Smooth muscle cell (in vitro differentiated cells): ENCODE measurements around the gene PRR7. TPM values are rescaled to one million over a fixed set of nuclear protein-coding genes. Genes with fewer than 3 reads are reported as not detected.

ENCODE experiments used
- DNase-seq: peaks from one replicate; lab custom pipeline; 2025; ENCODE audit not compliant: unreplicated experiment; lab: John Stamatoyannopoulos, UW
- H2AFZ ChIP-seq: fragments of 200-600 bp; sonication (generic); 2 replicates; pipeline ENCODE4 v1.6.0; 2016; ENCODE audit warnings: antibody characterized with exemption, low read depth, mild to moderate bottlenecking
- H3F3A ChIP-seq: fragments of 200-600 bp; sonication (generic); 2 replicates; pipeline ENCODE4 v1.6.0; 2017; ENCODE audit warnings: antibody characterized with exemption, low read depth
- H3K27ac ChIP-seq: fragments of 200-600 bp; sonication (generic); 2 replicates; pipeline ENCODE4 v1.5.1; 2016; ENCODE audit warnings: low read depth, mild to moderate bottlenecking
- H3K27me3 ChIP-seq: fragments of 200-600 bp; sonication (generic); 2 replicates; pipeline ENCODE4 v1.6.1; 2016; ENCODE audit warnings: low read depth, mild to moderate bottlenecking
- H3K36me3 ChIP-seq: fragments of 200-600 bp; sonication (generic); 2 replicates; pipeline ENCODE4 v1.5.1; 2016; ENCODE audit warnings: low read depth
- H3K4me1 ChIP-seq: fragments of 200-600 bp; sonication (generic); 2 replicates; pipeline ENCODE4 v1.5.1; 2016; ENCODE audit warnings: low read depth
- H3K4me2 ChIP-seq: fragments of 200-600 bp; sonication (generic); 2 replicates; pipeline ENCODE4 v1.6.0; 2016; ENCODE audit warnings: mild to moderate bottlenecking
- H3K4me3 ChIP-seq: fragments of 200-600 bp; sonication (generic); 2 replicates; pipeline ENCODE4 v1.5.1; 2016; ENCODE audit warnings: mild to moderate bottlenecking
- H3K79me2 ChIP-seq: fragments of 200-600 bp; sonication (generic); 2 replicates; pipeline ENCODE4 v1.6.0; 2016; ENCODE audit warnings: low read depth, mild to moderate bottlenecking
- H3K9ac ChIP-seq: fragments of 200-600 bp; sonication (generic); 2 replicates; pipeline ENCODE4 v1.6.0; 2016; ENCODE audit warnings: low read depth
- H3K9me3 ChIP-seq: fragments of 200-600 bp; sonication (generic); replicated peaks from 2 replicates; pipeline ENCODE4 v1.5.1; 2016; ENCODE audit warnings: low read depth
- H4K20me1 ChIP-seq: fragments of 200-600 bp; sonication (generic); 2 replicates; pipeline ENCODE4 v1.6.0; 2016; ENCODE audit warnings: low read depth
- CTCF ChIP-seq: fragments of 200-600 bp; sonication (generic); IDR thresholded peaks from 2 replicates; pipeline ENCODE4 v1.5.1; 2017; ENCODE audit warnings: borderline replicate concordance, mild to moderate bottlenecking, antibody characterized with exemption; ENCODE audit not compliant: insufficient read depth, poor library complexity, severe bottlenecking
- WGBS: methylation state at CpG from one replicate; pipeline ENCODE4 v1.1.7; 2016; ENCODE audit warnings: low lambda C conversion rate; 5-methylcytosine and 5-hydroxymethylcytosine counted together
- polyA plus RNA-seq: library from polyadenylated mRNA; unstranded; fragments of >200 nt; fragmentation: Nextera tagmentation; extraction: Ambion mirVana; gene quantifications from 2 replicates; pipeline ENCODE4 v1.2.1, GENCODE V29; 2016
- total RNA-seq: library from RNA; depleted of rRNA; stranded (reverse); fragments of >200 nt; gene quantifications from 2 replicates; pipeline ENCODE4 v1.2.3, GENCODE V29; 2014

Gene PRR7
- total and polyA plus RNA-seq, 2 experiments from 2014 or later, result 6.5 to 31.9 TPM

- Histone ChIP-seq H2AFZ (no peak overlapping the region), H3K79me2 (no peaks in the 10 kb centered on the region), H3K36me3 (no peaks in the 10 kb centered on the region), H3K27me3 (no peaks in the 10 kb centered on the region), H3K4me2 (no peak overlapping the region), H3K4me1 (no peaks in the 10 kb centered on the region), H4K20me1 (no peaks in the 10 kb centered on the region), H3K9me3 (no peaks in the 10 kb centered on the region), H3K27ac (no peak overlapping the region), H3K4me3 (no peak overlapping the region), H3K9ac (no peak overlapping the region), H3F3A (no peaks in the 10 kb centered on the region)
- no peak for TF ChIP-seq CTCF
- DNase-seq, result no peak
- WGBS, result 90% methylated on average over 24 of the region's 24 CpGs
Observed at GRCh38 chr5:177440211-177440989, 6.2 kb upstream of the PRR7 start.

GRCh38 chr5:177440990-177441780, 5.4 kb upstream of the PRR7 start:
- H3F3A ChIP-seq, result no peaks in the 10 kb centered on the region
- no peak for DNase-seq
- 92% methylated on average over 20 of the region's 26 CpGs for WGBS
- H3K9me3 ChIP-seq, result no peaks in the 10 kb centered on the region
- no peak overlapping the region for H3K27ac ChIP-seq
- TF ChIP-seq CTCF, result no peak
- peaks cover 4% of the 10 kb centered on the region for H3K4me1 ChIP-seq
- H3K4me2 ChIP-seq, result no peak overlapping the region
- no peaks in the 10 kb centered on the region for H3K27me3 ChIP-seq
- no peak overlapping the region for H3K9ac ChIP-seq
- no peak overlapping the region for H3K4me3 ChIP-seq
- no peaks in the 10 kb centered on the region for H4K20me1 ChIP-seq
- no peaks in the 10 kb centered on the region for H3K36me3 ChIP-seq
- no peaks in the 10 kb centered on the region for H3K79me2 ChIP-seq
- no peak overlapping the region for H2AFZ ChIP-seq

- no peak overlapping the region for H3K9ac ChIP-seq
- WGBS, result 97% methylated on average over 20 of the region's 20 CpGs
Observed at GRCh38 chr5:177442066-177442826, 4.4 kb upstream of the PRR7 start.

More at GRCh38 chr5:177442066-177442826, 4.4 kb upstream of the PRR7 start:
- H3K79me2 ChIP-seq, result no peaks in the 10 kb centered on the region
- DNase-seq, result no peak
- no peaks in the 10 kb centered on the region for H3K9me3 ChIP-seq
- no peak for TF ChIP-seq CTCF
- H3K27ac ChIP-seq, result no peak overlapping the region
- H3K4me3 ChIP-seq, result no peak overlapping the region
- no peaks in the 10 kb centered on the region for H3K27me3 ChIP-seq
- H3F3A ChIP-seq, result no peaks in the 10 kb centered on the region
- no peak overlapping the region for H3K4me2 ChIP-seq
- H2AFZ ChIP-seq, result no peak overlapping the region
- H3K4me1 ChIP-seq, result peaks cover 4% of the 10 kb centered on the region
- no peaks in the 10 kb centered on the region for H3K36me3 ChIP-seq
- H4K20me1 ChIP-seq, result no peaks in the 10 kb centered on the region
